SK-N-SH treated with all-trans-retinoic acid at 6 μM for 48 hours (cell line): Measurements from ENCODE around the gene CAMK2N2.

Source experiments
- BACH2 ChIP-seq: fragments of 250-450 bp; sonication (Bioruptor Pico); IDR thresholded peaks from 2 replicates; pipeline ENCODE4 v1.9.0; 2021; ENCODE audit warnings: mild to moderate bottlenecking, borderline replicate concordance
- CSRNP3 ChIP-seq: fragments of 250-450 bp; sonication (Bioruptor Pico); IDR thresholded peaks from 2 replicates; pipeline ENCODE4 v1.5.1; 2021; ENCODE audit warnings: mild to moderate bottlenecking, moderate library complexity
- GLIS3 ChIP-seq: fragments of 250-450 bp; sonication (Bioruptor Pico); IDR thresholded peaks from 2 replicates; pipeline ENCODE4 v1.5.0; 2020; ENCODE audit warnings: mild to moderate bottlenecking, moderate library complexity
- OSR1 ChIP-seq: fragments of 250-450 bp; sonication (Bioruptor Pico); IDR thresholded peaks from 2 replicates; pipeline ENCODE4 v1.8.0; 2022; ENCODE audit warnings: moderate library complexity, mild to moderate bottlenecking, inconsistent platforms
- PATZ1 ChIP-seq: fragments of 250-450 bp; sonication (Bioruptor Pico); IDR thresholded peaks from 2 replicates; pipeline ENCODE4 v1.8.0; 2020; ENCODE audit warnings: mild to moderate bottlenecking, moderate library complexity, borderline replicate concordance
- RARB ChIP-seq: fragments of 250-450 bp; sonication (Bioruptor Pico); IDR thresholded peaks from 2 replicates; pipeline ENCODE4 v1.8.0; 2021; ENCODE audit warnings: mild to moderate bottlenecking, moderate library complexity
- SNAI2 ChIP-seq: fragments of 250-450 bp; sonication (Bioruptor Pico); IDR thresholded peaks from 2 replicates; pipeline ENCODE4 v1.5.0; 2020; ENCODE audit warnings: mild to moderate bottlenecking, moderate library complexity
- TCF4 ChIP-seq: fragments of 250-450 bp; sonication (Bioruptor Pico); IDR thresholded peaks from 2 replicates; pipeline ENCODE4 v1.8.0; 2021; ENCODE audit warnings: mild to moderate bottlenecking, moderate library complexity, borderline replicate concordance
- TOX ChIP-seq: fragments of 250-450 bp; sonication (Bioruptor Pico); IDR thresholded peaks from 2 replicates; pipeline ENCODE4 v1.8.0; 2021; ENCODE audit warnings: mild to moderate bottlenecking, moderate library complexity, borderline replicate concordance
- ZFP3 ChIP-seq: fragments of 250-450 bp; sonication (Bioruptor Pico); IDR thresholded peaks from 2 replicates; pipeline ENCODE4 v1.5.0; 2020; ENCODE audit warnings: mild to moderate bottlenecking, moderate library complexity
- ZFP30 ChIP-seq: fragments of 450-650 bp; formaldehyde crosslinking; IDR thresholded peaks from 2 replicates; pipeline ENCODE4 v1.5.0; 2022; ENCODE audit warnings: mild to moderate bottlenecking, moderate library complexity
- ZNF8 ChIP-seq: fragments of 450-650 bp; formaldehyde crosslinking; IDR thresholded peaks from 2 replicates; pipeline ENCODE4 v1.5.0; 2020; ENCODE audit warnings: mild to moderate bottlenecking, moderate library complexity

GRCh38 chr3:184239221-184239620 is 22.1 kb downstream of the CAMK2N2 start:
- TF ChIP-seq CSRNP3 (CRISPR knock-in tag) = no peak
- no peak for TF ChIP-seq ZNF8 (CRISPR knock-in tag)
- no peak for TF ChIP-seq PATZ1 (CRISPR knock-in tag)
- TF ChIP-seq SNAI2 (CRISPR knock-in tag) = no peak
- TF ChIP-seq ZFP3 (CRISPR knock-in tag) = no peak
- TF ChIP-seq TOX = no peak
- TF ChIP-seq OSR1 = no peak
- no peak for TF ChIP-seq RARB
- TF ChIP-seq GLIS3 (CRISPR knock-in tag) = no peak
- no peak for TF ChIP-seq TCF4 (CRISPR knock-in tag)
- TF ChIP-seq BACH2 (CRISPR knock-in tag) = no peak
- TF ChIP-seq ZFP30 (CRISPR knock-in tag) = no peak
